K562 (cell line): ENCODE results near the gene FAM171A2. TPM values are rescaled to one million over a fixed set of nuclear protein-coding genes. Genes with fewer than 3 reads are reported as not detected.

ENCODE experiments used
- AFF4 ChIP-seq: sonication (generic); formaldehyde crosslinking; IDR thresholded peaks from 2 replicates; pipeline ENCODE4 v1.8.0; 2023; ENCODE audit warnings: mild to moderate bottlenecking, missing genetic modification reagents
- CCAR2 ChIP-seq: fragments of 200-400 bp; formaldehyde crosslinking; IDR thresholded peaks from 2 replicates; pipeline ENCODE4 v1.6.1; 2017; ENCODE audit warnings: mild to moderate bottlenecking, low read depth, low read length
- CREB3 ChIP-seq: fragments of 450-650 bp; conservative IDR thresholded peaks from 2 replicates; pipeline ENCODE4 v1.6.1; 2016; ENCODE audit warnings: missing genetic modification characterization, low read depth, mild to moderate bottlenecking, missing compliant biosample characterization, moderate library complexity
- NCOA2 ChIP-seq, 2 experiments: fragments of 450-650 bp; IDR thresholded peaks; 2 replicates each; pipeline ENCODE4 v1.6.1; 2018; ENCODE audit warnings: mild to moderate bottlenecking in 2 of 2, moderate library complexity in 1 of 2; ENCODE audit not compliant: partially characterized antibody in 2 of 2
- NCOA4 ChIP-seq: fragments of 450-650 bp; IDR thresholded peaks from 2 replicates; pipeline ENCODE4 v1.6.1; 2018; ENCODE audit warnings: mild to moderate bottlenecking; ENCODE audit not compliant: partially characterized antibody
- RCOR1 ChIP-seq, 2 experiments: IDR thresholded peaks; 2 replicates each; pipeline ENCODE4 v1.6.1; 2012; ENCODE audit warnings: low read depth in 2 of 2, low read length in 2 of 2, borderline replicate concordance in 1 of 2, improper control_type of control experiment in 1 of 2
- SAFB ChIP-seq: fragments of 200-400 bp; formaldehyde crosslinking; IDR thresholded peaks from 2 replicates; pipeline ENCODE4 v1.6.1; 2017; ENCODE audit warnings: low read depth, low read length, borderline replicate concordance
- SAP30 ChIP-seq: fragments of 200-600 bp; sonication (generic); IDR thresholded peaks from 2 replicates; pipeline ENCODE4 v1.6.1; 2012; ENCODE audit warnings: borderline replicate concordance, low read depth, mild to moderate bottlenecking, moderate library complexity, low read length, control low read depth, inconsistent platforms; ENCODE audit not compliant: insufficient read depth, poor library complexity, severe bottlenecking
- STAT6 ChIP-seq: sonication (generic); formaldehyde crosslinking; IDR thresholded peaks from 2 replicates; pipeline ENCODE4 v1.8.1; 2023; ENCODE audit warnings: mild to moderate bottlenecking, missing genetic modification reagents
- ZFX ChIP-seq: sonication (generic); formaldehyde crosslinking; IDR thresholded peaks from 2 replicates; pipeline ENCODE4 v1.8.0; 2022; ENCODE audit warnings: mild to moderate bottlenecking, missing genetic modification reagents, moderate library complexity
- ZNF445 ChIP-seq: fragments of 250-450 bp; sonication (Bioruptor Pico); IDR thresholded peaks from 2 replicates; pipeline ENCODE4 v1.4.0; 2020; ENCODE audit warnings: low read depth, mild to moderate bottlenecking, moderate library complexity
- ZSCAN32 ChIP-seq: fragments of 450-650 bp; formaldehyde crosslinking; IDR thresholded peaks from 2 replicates; pipeline ENCODE4 v1.4.0; 2020; ENCODE audit warnings: mild to moderate bottlenecking, moderate library complexity
- polyA plus RNA-seq, 8 experiments: library from polyadenylated mRNA; depleted of rRNA in 4 of 8; stranded (reverse) in 5 of 8; unstranded in 3 of 8; fragments of >200 nt; fragmentation: Nextera tagmentation in 2 of 8; fragmentation: Illumina TruSeq in 1 of 8; extraction: Ambion mirVana in 2 of 8; extraction: Trizol in 1 of 8; gene quantifications; 2 replicates each; pipeline versions ENCODE4 v1.2.1 to v1.2.3, GENCODE V29; 2011 to 2014; ENCODE audit warnings: inconsistent platforms in 1 of 8, missing spikeins in 1 of 8
- total RNA-seq, 7 experiments: library from RNA; depleted of rRNA in 6 of 7; stranded (reverse); fragments of >200 nt in 6 of 7; fragmentation: Illumina TruSeq in 2 of 7; extraction: Trizol in 2 of 7; gene quantifications; 2 replicates each; pipeline versions ENCODE4 v1.2.1 to v1.2.3, GENCODE V29; 2011 to 2021; ENCODE audit warnings: low replicate concordance in 1 of 7

FAM171A2 gene
- total and polyA plus RNA-seq, 9 of the 15 experiments (the other 6 are each of a cell fraction or from before 2014, with no cell fraction given) = 0.10 to 10.2 (median 2.0) TPM; not detected in 1

GRCh38 chr17:44331249-44331760, 32.3 kb downstream of the FAM171A2 start (continued):
- TF ChIP-seq SAP30 = no peak
- no peak for TF ChIP-seq AFF4 (CRISPR knock-in tag)
- TF ChIP-seq ZFX (CRISPR knock-in tag) = no peak
- no peak for TF ChIP-seq CCAR2
- TF ChIP-seq NCOA4 = no peak
- no peak for TF ChIP-seq RCOR1 (IDR thresholded peaks at IDR 0.05; ENCODE audit: borderline replicate concordance in 1 of 2, low read depth in 2 of 2, low read length in 2 of 2)
- TF ChIP-seq SAFB = no peak
- TF ChIP-seq ZNF445 = no peak
- no peak for TF ChIP-seq ZSCAN32 (CRISPR knock-in tag)
- no peak for TF ChIP-seq STAT6 (CRISPR knock-in tag)
- no peak for TF ChIP-seq CREB3 (tag)
- TF ChIP-seq NCOA2 (IDR thresholded peaks at IDR 0.05; ENCODE audit: partially characterized antibody in 2 of 2) = no peak
